Endothelial cell of hepatic sinusoid (primary cell): Measurements from ENCODE around the gene MCTP1.
"Not testable (repeated sequence)": the region's sequence is repeated elsewhere in the genome, so short reads cannot be mapped to it uniquely, and the experiment has no call there.

ENCODE experiments used
- in situ Hi-C: cut with HindIII; loops from 2 replicates; pipeline ENCODE4 v1.10.0; 2017; ENCODE audit warnings: low sequenced_read_pairs

Gene MCTP1

DNA sequence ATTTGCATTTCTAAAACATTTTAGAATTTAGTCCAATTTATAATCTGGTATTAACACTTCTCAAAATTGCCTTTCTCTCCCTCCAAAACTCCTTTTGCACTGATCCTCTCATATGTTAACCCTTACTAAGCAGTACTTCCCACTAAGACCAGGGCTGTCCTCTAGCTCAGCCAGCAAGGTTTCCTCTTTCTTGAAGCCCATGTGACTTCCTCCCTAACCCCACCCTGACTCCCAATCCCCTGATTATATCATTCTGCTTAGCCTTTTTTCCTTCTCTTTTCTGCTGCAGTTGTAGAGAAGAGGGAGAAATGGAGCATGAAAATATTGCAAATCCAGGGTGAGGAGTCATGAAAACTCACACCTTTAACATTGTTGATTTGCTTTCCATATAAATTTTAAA lies 241.7 kb downstream of the MCTP1 start:
- in situ Hi-C loops, result no loop called here

DNA sequence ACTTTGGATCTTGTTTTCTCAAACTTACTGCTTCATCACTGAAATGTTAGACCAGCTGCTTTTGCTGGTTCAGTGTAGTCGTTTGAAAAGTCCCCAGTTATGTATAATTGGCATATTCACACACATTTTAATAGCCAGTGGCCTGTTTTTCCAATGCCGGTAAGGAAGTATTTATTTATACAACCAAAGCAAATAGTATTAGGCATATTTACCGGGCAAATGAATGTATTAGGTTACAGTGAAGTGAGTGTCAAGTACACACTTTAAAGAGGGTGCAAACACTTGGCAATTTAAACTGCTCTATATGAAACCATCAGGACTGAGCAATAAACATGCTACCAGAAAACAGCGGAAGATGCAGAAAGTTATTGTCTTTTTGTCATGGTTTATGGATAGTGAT lies 242.9 kb downstream of the MCTP1 start:
- in situ Hi-C loops, result no loop called here

DNA sequence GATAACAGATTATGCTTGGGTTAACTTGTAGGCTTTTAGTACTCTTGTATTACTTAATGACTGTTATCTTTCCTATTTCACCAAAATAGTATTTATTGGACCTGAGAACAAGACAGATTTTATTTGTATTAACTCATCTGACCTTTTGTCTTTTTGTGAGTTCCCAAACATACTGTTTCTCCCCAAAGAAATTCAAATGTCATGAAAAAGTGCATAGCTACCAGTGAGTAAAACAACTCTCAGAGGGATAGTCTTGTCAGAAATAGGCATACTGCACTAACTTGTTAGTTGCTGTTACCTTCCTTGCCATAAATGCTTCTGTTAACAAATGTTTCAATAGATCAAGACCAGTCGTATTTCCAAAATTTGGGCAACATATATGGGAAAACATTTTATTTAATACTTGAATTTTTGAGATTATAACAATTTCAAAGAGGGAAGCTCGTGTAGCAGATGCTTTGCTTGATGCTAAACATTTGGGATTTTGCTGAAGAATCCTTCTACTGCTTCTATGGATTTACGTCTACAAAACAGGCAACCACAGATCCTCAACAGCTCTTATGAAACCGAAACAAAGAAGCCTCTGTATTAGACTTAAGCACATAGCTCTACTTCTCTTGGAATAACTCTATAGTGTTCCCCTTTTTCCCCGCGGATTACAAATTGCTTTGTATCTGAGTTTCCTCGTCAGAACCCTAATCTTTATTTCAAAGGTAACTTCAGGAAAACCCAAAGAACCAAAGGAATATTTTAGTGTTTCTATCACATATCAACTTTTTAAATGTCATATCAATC lies 248.8 kb downstream of the MCTP1 start:
- in situ Hi-C loops, result no loop called here

DNA sequence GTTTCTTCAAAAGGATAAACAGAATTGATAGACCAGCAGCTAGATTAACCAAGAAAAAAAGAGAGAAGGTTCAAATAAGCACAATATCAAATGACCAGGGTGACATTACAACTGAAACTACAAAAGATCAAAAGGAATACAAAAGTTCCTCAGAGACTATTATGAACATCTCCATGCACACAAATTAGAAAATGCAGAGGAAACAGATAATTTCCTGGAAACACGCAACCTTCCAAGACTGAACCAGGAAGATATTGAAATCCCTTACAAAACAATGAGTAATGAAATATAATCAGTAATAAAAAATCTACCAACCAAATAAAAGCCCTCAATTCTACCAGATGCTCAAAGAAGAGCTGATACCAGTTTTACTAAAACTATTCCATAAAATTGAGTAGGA lies 252.1 kb downstream of the MCTP1 start:
- in situ Hi-C loops, result no loop called here

DNA sequence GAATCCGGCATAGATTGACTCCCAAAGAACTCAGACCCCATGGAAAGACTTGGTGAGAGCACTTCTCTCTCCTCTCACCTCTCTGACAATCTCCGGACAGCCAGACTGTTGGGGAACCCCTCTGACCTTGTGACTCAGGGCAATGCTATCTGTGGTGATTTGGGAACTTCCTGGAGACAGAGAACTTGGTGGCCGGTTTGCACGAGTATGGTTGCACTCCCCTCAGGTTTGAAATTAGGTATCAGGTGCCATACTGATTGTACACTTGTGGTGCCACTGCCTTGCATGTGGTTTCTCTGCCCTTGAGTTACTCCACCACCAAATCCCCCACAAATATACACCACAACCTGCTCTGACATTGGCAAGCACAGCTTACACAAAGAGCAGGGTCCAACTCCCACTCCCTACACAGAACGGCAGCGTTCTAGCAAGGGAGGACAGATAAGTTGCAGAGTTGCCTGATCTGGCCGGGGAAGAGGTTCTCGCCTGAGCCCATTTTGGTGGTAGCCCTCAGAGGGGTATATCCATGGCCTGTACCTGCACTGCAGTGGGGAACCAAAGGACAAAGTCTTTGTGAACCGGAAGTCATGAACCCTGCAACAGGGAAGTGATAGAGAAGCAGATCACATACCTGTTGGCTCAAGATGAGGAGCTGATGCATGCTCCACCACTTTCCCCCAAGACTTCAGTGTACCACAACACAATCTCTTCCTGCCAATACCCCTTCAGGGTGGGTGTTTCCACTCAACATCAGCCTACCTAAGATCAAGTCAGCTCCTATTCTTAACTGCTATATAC lies 255.1 kb downstream of the MCTP1 start:
- in situ Hi-C loops, result no loop called here

DNA sequence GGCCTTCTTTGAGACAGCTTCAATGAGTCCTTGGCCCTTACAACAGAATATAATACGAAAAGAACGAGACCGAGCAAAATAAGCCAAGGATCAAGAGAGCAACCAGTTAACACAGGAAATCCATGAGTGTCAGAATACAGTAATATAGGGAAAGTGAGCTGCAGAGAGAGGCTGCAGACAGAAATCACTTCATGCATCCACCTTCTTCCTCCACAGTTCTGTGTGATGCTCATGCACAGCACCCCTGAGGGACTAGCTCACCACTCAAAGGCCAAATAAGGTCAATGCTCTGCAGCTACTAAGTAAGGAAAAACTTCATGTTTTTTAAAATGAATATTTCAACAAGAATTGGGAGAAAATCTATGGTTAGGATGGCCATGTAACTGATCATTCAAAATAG lies 257.1 kb downstream of the MCTP1 start:
- in situ Hi-C loops, result no loop called here

DNA sequence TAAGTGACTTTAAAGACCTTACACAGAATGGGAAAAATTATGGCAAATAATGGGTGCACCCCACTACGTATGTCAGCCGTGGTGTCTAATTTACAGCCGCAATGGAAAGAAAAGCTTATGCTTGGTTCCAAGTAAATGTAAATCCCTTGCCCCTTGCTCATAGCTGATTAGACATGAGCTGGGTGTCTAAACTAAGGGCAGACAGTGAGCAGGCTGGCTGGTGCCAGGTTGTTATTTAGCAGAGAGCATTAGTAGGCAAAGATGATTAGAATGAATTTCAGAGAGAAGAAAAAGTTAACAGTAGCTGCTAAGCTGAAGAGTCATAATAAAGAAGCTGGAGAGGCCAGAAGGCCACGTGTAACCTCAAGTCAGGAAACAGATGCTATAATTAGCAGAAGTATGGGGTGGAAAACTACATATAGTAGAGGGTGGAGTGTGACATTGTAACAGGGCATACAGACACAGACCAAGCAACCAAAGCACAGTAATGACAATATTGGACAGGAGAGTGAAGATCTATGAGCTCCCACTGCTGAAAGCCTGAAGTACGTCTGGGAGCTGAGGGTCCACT lies 257.7 kb downstream of the MCTP1 start:
- in situ Hi-C loops, result no loop called here

DNA sequence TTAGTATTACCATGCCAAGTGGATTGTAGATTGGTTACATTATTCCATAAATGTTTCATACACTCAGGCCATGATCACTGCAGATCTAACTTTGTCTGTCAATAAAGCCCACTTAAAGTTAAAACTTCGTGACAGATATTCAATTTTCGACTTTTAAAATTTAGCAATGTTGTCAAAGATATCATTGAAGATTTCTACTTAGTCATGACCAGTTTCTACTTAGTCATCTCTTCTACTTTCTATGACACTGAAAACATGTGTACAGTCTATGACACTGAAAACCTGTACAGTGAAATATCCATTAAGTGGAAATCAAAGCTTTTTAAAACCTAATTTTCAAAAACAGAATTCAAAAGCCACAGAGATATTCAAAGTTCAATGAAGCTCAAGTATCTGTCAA lies 258.2 kb downstream of the MCTP1 start:
- in situ Hi-C loops, result no loop called here

DNA sequence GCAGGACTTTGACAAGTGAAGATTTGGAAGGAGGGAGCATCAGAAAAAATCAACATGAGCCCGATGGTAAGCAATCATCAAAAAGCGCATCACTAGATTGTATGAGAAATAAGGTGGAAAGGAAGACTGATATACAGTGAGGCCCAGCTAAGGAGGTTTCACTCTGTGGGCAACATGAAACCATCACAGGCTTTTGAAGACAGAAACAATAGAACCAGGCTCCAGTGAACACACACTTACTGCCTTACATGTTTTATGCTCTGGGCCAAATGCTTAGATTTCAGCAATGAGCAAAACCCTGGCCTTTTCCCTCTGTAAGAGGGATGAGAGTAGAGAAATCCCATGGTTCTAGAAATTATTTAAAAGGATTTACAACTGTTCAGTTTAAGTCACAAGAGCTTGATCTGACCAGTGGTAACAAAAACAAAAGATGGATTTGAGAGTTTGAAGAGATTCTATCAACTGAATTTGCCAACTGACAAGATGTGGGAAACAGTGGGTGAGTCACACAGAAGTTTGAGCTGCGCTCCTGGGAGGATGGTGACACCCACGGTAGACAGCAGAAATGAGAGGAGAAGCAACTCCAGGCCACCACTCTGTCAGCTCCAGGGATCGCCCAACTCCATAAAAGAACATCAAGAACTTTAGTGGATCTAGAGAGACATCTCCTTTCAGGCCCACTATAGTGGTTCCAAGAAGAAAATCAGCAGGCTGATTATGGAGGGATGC lies 261.8 kb downstream of the MCTP1 start:
- in situ Hi-C loops, result no loop called here

DNA sequence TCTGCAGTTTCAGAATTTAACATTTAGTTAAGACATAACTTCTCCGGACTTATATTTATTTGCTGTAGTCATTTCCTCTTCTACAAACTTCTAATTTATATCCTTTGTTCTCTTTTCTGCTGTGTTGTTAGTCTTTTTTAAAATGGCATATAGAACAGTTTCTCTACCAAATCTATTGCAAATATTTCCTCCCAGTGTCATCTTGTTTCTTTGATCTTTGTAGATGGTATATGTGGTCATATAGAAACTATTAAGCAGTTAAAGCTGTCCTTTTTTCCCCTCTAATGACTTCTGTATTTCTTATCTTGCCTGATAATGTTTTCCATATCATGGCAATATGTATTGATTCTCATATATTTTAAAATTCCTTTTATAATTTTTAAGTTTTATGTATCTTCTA lies 264.5 kb downstream of the MCTP1 start:
- in situ Hi-C loops, result no loop called here

DNA sequence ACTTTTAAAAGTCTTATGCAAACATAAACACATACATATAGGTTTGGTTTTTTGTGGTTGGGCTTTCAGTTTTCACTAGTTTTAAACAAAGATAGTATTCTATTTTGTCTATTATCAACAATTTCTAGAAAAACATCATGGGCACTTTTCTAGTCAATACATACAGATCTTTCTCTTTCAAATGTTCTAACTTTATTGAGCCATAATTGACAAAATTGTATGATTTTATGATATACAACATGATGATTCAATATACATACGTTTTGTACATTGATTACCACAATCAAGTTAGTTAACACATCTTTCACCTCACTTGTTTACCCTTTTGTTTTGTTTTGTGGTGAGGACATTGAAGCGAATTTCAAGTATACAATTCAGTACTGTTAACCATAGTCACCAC lies 265.9 kb downstream of the MCTP1 start:
- in situ Hi-C loops, result no loop called here

DNA sequence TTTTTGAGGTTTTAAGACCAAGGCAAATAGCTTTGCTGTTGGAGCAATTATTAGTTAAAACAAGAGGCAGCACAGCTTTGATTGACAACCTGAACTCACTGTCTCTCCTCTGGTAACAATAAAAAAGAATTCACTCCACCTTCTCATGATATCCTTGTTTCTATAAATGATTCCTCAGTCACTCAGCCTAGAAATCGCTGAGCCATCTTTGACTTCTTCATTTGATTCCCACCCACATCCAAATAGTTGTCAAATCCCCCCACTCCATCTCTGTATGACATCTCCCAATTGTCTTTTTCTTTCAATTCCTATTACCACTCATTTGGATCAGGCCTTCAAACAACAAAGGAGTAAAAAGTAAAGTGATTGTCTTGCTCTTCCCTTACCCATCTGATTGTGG lies 266.4 kb downstream of the MCTP1 start:
- in situ Hi-C loops, result no loop called here

DNA sequence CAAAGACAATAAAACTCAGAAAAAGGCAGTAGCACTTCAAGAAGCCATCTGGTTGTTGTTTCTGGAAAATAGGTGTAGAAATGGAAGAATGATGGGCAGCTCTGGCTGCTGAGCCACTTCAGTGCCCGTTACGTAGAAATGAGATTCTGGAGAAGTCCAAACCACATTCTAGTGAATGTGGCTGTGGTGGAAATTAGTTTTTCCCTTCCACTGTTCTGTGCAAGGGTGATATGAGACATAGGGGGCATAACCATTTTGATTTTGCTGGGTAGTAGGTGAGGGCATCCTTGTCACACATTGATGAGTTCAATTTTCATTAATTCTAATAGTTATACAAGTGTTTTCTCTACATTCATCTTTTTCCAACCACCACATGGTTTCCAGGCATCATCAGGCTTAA lies 275.1 kb downstream of the MCTP1 start:
- in situ Hi-C loops, result no loop called here

DNA sequence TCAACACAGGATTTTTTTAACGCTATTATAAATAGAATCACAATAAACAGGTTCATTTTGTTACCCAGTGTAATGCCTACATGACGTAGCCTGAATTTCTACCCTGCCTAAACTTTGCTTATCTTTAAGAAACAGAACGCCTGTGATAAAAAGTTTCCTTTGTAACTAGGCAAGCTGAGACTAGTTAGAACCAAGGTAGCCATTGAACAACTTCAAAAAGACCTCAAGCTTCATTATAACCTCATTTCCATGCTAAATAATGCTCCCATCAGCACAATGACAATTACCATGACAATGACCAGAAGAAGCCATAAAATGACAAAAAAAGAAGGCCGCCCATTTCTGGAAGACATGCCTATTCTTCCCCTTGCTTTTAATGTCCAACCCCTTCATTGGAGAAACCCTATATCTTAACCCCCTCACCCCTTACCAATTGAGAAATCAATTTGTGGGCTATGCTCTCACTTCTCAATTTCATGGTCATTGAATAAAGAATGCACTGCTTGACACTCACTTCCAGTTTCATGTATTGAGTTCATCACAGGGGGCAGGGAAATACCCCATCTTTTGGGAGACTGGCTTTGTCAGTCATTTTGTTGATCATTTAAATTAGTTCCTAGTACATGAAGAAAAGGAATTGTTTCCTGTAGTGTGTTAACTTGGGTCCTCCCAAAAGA lies 276.8 kb downstream of the MCTP1 start:
- in situ Hi-C loops, result no loop called here

DNA sequence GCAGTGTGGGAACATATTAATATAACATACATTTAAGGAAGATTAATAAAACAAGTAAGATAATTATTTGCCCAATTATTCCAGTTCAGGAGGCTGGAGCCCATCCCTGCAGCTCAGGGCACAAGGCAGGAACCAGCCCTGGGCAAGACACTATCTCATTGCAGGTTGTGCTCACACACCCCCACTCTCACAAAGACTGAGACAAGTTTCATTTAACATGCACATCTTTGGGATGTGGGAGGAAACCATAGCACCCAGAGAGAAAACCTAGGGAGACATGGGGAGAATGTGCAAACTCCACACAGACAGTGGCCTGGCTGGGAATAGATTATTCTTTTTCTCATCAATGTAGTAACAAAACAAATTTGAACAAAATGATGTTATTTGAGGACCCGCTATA lies 279.1 kb downstream of the MCTP1 start:
- in situ Hi-C loops, result no loop called here

DNA sequence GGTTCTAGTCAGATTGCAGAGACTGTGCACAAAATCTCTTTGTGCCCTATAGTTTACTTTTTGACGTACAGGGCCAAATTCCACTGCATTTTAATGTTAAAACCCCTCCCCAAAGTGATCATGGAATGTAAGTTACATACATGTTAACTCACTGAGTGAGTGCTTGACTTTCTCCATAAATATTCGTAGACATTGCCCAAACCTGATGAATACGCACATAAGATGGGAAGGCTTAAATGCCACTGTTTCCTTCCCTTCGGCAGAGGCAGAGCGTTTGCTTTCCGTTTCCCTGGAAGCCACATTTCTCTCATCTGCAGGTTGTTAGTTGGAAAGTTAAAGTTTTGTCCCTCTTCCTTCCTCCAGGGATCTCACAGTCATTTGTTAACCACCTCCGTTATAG lies 286.2 kb downstream of the MCTP1 start:
- in situ Hi-C loops, result no loop called here

DNA sequence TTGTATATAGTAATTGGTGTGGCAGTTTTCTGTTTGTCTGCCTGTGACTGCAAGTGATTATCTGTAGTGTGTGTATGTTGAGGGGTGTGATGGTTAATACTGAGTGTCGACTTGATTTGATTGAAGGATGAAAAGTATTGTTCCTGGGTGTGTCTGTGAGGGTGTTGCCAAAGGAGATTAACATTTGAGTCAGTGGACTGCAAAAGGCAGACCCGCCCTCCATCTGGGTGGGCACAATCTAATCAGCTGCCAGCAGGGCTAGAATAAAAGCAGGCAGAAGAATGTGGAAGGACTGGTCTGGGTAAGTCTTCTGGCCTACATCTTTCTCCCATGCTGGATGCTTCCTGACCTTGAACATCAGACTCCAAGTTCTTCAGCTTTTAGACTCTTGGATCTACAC lies 290.4 kb downstream of the MCTP1 start:
- in situ Hi-C loops, result not testable (repeated sequence)

DNA sequence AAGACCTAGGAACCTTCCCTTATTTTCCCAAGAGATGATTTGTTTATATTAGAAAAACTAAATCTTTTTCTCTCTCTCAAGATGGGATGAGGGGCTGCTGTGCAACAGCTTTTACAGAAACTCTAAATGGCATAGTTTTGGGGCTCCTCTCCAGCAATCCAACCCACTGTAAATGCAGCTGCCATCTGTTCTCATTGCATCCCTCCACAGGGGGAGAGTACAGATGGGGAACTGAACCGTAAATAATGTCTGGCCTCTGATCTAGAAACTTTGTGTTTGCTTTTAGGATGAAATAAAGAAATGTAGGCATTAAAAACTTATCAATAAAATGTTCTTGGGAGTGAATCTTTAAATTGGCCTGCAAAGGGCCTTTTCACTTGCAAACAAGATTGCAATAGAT lies 291.4 kb downstream of the MCTP1 start:
- in situ Hi-C loops, result no loop called here

DNA sequence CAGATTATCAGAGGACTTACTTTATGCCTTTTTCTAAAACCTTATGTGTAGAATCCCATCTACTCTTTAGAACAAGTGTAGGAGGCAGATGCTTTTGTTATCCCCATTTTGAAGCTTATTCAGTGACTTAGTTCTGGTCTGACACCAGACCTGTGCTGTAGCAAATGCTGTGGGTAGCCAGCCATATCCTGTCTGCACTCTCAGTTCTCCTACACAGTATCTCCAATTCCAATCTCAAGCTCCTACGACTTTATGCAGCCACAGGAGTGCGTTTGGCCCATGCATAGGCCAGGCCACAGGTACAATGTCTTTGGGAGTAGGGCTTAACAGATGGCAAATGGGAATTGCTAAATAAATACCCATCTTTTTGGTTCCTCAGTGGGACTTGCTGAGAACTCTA lies 292.6 kb downstream of the MCTP1 start:
- in situ Hi-C loops, result no loop called here

DNA sequence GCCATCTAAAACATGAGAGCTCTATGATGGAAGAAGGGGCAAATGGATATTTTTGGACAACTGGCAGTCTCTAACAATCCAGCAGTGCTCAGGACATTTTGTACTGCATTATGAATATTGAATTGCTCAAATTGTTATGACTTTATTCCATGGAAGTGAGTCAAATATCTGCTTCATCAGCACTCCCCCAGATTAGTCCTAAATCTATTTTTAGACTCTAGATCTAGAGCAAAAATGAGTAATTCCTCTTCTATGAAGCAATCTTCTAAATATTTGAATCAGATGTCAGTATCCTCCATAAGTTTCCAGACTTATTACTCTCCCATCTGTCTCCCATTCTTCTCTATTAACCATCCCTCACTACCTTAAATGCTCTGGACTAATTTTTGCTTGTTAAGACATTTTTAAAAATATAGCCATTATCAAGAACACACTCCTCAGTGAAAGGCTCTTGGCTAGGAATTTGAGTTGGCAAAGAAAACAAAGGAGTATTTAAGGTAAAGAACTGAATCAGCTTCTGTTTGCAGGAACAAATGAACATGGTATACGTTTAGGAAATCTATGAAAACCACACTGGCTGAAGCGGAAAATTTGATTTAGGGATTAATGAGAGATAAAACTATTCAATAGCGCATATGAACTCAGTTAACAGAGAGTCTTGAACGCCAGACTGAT lies 300.9 kb downstream of the MCTP1 start:
- in situ Hi-C loops, result no loop called here
